HG03135 (cell line): ENCODE data around the gene HYAL4.
"Not testable (repeated sequence)": the region's sequence is repeated elsewhere in the genome, so short reads cannot be mapped to it uniquely, and the experiment has no call there.

Experiments
- ATAC-seq: cut with Tn5 transposase; IDR thresholded peaks from one replicate; pipeline ENCODE4 v1.9.1; 2021; ENCODE audit warnings: mild to moderate bottlenecking, moderate library complexity; ENCODE audit not compliant: unreplicated experiment

Gene HYAL4

DNA sequence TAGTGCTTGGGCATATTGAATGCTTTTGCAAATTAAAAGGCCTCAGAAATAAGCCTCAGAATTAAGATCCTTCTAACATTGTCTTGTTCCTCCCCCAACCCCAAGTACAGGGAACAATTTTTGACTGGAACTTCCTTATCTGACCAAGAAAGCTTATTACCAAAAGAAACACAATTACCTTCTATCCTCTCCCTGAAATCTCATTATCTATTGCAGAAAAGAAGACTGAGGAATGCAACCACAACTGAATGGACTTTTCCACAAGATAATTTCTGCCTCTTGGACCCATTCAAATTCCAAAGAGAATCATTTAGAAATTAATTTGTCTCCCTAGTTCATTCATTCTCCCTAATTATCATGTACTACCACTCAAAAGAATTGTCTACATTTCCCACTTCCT, 43.2 kb downstream of the HYAL4 start:
- no peak for ATAC-seq

GRCh38 chr7:123894753-123895152, 49.8 kb downstream of the HYAL4 start:
- ATAC-seq: not testable (repeated sequence)

GRCh38 chr7:123901101-123901500, 56.1 kb downstream of the HYAL4 start:
- ATAC-seq: no peak

- ATAC-seq: no peak
Observed at GRCh38 chr7:123905714-123906113, 60.7 kb downstream of the HYAL4 start.

GRCh38 chr7:123916240-123916724, 71.3 kb downstream of the HYAL4 start:
- no peak for ATAC-seq

- ATAC-seq: no peak
Observed at GRCh38 chr7:123917878-123918277, 72.9 kb downstream of the HYAL4 start.

DNA sequence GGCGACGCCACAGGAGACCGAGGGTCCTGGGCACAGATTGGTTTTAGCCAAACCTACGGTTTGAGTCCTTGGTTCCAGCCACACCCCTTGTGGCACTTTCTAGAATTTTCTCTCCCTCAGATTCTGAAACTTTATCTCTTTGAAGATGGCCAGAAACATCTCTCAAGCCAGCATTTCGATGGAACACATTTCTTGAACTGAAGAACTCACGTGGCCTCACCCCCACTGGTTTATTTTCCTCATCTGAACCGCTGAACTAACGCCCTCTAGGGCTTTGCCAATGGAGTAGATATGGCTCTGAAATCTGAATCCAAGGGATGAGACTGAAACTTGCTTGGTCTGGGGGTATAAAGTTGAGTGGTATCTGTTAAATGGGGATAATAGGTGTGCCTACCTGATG, 73.3 kb downstream of the HYAL4 start:
- ATAC-seq: no peak

GRCh38 chr7:123923599-123923998, 78.6 kb downstream of the HYAL4 start:
- no peak for ATAC-seq

DNA sequence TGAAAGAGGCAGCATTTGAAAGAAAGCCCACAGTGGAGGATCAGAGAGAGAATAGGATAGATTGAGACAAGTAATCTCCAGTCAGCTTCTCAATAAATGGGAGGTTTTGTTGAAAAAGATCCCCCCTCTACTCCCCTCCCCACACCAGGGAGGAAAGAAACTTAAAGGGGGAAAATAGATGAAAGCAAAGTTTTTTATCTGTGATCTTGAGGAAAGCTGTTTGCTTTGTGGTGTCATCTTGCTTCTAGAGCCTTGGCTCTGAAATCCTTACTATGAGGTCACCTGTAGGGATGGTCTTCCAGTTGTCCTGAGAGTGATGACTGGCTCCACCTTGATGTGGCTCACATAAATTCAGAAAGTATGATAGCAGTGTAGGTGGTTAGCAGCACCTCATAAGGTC, 80.0 kb downstream of the HYAL4 start, which contains the start of gene SPAM1:
SPAM1 (plus strand) TSS at position 301 of the 400 bp plus-strand sequence. CDS start 28,330 bp downstream, outside the sequence.
- no peak for ATAC-seq
